WERI-Rb-1 (cell line): ENCODE data around the gene PKHD1.

Experiments
- DNase-seq: peaks from one replicate; pipeline ENCODE4 v3.0.0-alpha.2; 2020
- H3K27ac ChIP-seq: fragments of 250-450 bp; sonication (Bioruptor Pico); 2 replicates; pipeline ENCODE4 v1.5.1; 2020; ENCODE audit warnings: mild to moderate bottlenecking, moderate library complexity
- H3K27me3 ChIP-seq: fragments of 250-450 bp; sonication (Bioruptor Pico); 2 replicates; pipeline ENCODE4 v1.5.1; 2021; ENCODE audit warnings: mild to moderate bottlenecking, low read depth, moderate library complexity; ENCODE audit not compliant: insufficient read depth, severe bottlenecking
- H3K36me3 ChIP-seq: fragments of 250-450 bp; sonication (Bioruptor Pico); 2 replicates; pipeline ENCODE4 v1.5.1; 2020; ENCODE audit warnings: mild to moderate bottlenecking, moderate library complexity
- H3K4me3 ChIP-seq: 2 replicates; pipeline ENCODE4 v1.5.1; 2011; ENCODE audit warnings: low read depth, mild to moderate bottlenecking, control low read depth, low read length
- H3K9me3 ChIP-seq: fragments of 250-450 bp; sonication (Bioruptor Pico); 2 replicates; pipeline ENCODE4 v1.5.1; 2021; ENCODE audit warnings: mild to moderate bottlenecking, moderate library complexity; ENCODE audit not compliant: severe bottlenecking
- CTCF ChIP-seq: IDR thresholded peaks from 2 replicates; pipeline ENCODE4 v1.5.1; 2011; ENCODE audit warnings: low read depth, mild to moderate bottlenecking, control low read depth, inconsistent platforms, low read length

The PKHD1 gene

DNA sequence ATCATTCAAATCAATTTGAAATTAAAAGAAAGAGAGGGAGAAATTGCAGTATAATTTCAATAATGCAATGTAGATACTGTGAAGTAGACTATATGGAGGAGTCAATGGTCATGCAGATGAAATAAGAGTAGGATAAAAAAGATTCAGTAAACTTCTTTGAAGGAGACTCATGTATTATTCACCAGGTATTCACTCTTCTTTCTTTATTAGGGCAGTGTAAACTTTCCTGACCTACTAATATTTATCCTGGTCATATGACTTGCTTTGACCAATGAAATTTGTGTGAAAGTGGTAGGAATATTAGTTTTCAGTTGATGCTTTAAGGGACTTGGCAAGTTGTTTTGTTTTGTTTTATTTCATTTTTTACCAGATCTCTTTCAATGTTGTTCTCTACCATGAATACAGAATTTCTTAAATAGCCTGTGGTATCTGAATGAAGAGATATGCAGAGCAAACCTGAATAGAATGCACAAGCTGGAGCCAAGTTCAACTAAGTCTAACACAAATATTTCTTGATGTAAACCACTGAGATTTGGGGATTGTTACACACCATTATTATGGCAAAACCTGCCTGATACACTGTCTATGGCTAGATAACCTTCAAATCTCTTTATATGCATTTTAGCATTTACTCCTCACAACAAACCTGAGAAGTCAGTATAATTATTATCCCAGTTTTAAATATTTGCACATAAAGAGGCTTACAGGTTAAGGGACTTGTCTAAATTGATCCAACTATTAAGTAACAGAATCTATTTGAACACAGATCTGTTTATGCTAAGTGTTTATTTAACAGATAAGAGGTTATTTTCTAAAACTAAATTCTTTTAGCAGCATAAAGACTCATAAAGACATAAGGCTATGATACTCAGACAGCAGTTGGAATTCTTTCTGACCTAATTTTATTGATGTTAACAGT is 311.2 kb downstream of the PKHD1 start:
- DNase-seq: no peak
- Histone ChIP-seq H3K4me3 (no peak overlapping the region), H3K36me3 (no peaks in the 10 kb centered on the region), H3K27me3 (no peaks in the 10 kb centered on the region), H3K27ac (no peak overlapping the region), H3K9me3 (no peaks in the 10 kb centered on the region)
- no peak for TF ChIP-seq CTCF

DNA sequence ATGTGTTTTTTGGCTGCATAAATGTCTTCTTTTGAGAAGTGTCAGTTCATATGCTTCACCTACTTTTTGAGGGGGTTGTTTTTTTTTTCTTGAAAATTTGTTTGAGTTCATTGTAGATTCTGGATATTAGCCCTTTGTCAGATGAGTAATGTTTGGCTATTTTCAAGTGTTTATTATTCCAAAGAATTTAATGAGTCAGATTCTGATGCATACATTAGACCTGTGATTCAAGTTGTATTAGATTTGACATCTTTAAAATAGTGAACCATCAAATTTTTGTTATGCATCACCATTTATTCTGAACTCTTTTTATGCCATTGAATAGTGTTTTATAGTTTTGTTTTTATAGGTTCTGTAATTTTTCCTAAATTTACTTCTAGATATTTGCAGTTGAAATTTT is 319.3 kb downstream of the PKHD1 start:
- no peaks in the 10 kb centered on the region for H3K36me3 ChIP-seq
- no peak overlapping the region for H3K27ac ChIP-seq
- no peak overlapping the region for H3K4me3 ChIP-seq
- no peak for TF ChIP-seq CTCF
- no peaks in the 10 kb centered on the region for H3K9me3 ChIP-seq
- H3K27me3 ChIP-seq: no peaks in the 10 kb centered on the region
- DNase-seq: no peak

GRCh38 chr6:51765230-51765629 is 322.2 kb downstream of the PKHD1 start:
- no peak overlapping the region for H3K27ac ChIP-seq
- no peak for DNase-seq
- H3K27me3 ChIP-seq: no peaks in the 10 kb centered on the region
- no peaks in the 10 kb centered on the region for H3K9me3 ChIP-seq
- H3K4me3 ChIP-seq: no peak overlapping the region
- no peak for TF ChIP-seq CTCF
- no peaks in the 10 kb centered on the region for H3K36me3 ChIP-seq

DNA sequence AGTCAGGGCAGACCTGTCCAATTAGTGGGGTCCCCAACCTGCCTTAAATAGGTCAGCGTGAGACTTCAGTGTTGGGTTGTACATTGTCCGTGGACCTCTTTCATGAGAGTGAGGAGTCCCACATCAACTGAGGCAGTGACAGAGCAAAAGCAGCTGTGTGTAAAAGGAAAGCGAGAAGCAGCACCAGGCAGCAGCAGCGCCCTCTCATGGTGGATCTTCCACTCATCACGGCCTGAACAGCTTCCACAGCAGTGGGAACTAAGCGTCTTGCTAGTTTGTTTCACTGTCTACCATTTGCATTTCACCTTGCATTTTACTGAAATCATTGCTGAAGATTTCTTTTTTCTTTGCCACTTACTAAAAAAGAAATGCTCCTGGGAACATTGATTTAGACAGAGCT is 333.8 kb downstream of the PKHD1 start:
- peak; percentile 78 for DNase-seq
- Histone ChIP-seq H3K36me3 (no peaks in the 10 kb centered on the region), H3K9me3 (no peaks in the 10 kb centered on the region), H3K4me3 (no peak overlapping the region), H3K27me3 (no peaks in the 10 kb centered on the region), H3K27ac (no peak overlapping the region)
- peak; percentile 100 for TF ChIP-seq CTCF

GRCh38 chr6:51743999-51744398 is 343.4 kb downstream of the PKHD1 start:
- Histone ChIP-seq H3K36me3 (no peaks in the 10 kb centered on the region), H3K27me3 (no peaks in the 10 kb centered on the region), H3K27ac (no peak overlapping the region), H3K4me3 (no peak overlapping the region), H3K9me3 (no peaks in the 10 kb centered on the region)
- no peak for TF ChIP-seq CTCF
- no peak for DNase-seq

DNA sequence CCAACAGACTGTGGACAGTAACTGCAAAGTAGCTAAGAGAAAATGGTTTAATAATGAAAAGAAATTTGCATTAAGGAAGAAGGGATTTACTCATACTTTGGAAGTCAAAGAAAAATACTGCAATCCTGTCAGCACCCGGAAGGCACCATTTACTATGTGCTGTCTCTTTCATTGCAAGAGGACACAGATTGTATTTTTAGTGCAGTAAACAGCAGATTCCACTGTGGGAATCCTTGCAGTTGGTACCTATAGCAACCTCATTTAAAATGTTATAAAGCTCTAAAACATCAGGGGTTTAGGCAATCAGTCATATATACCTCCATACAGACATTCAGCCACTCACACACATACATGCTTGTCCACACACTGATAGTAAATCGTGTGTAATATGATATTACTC is 346.8 kb downstream of the PKHD1 start:
- Histone ChIP-seq H3K27ac (no peak overlapping the region), H3K4me3 (no peak overlapping the region), H3K36me3 (no peaks in the 10 kb centered on the region), H3K27me3 (no peaks in the 10 kb centered on the region), H3K9me3 (no peaks in the 10 kb centered on the region)
- DNase-seq: no peak
- no peak for TF ChIP-seq CTCF
